NB4 (cell line): Measurements from ENCODE around the gene MMRN1.
"Not testable (repeated sequence)": the region's sequence is repeated elsewhere in the genome, so short reads cannot be mapped to it uniquely, and the experiment has no call there.

Experiments
- DNase-seq: peaks from one replicate; pipeline ENCODE4 v3.0.0; 2010; ENCODE audit warnings: low read depth
- H3K4me3 ChIP-seq: one replicate; pipeline ENCODE4 v1.5.1; 2011; ENCODE audit warnings: mild to moderate bottlenecking, low read depth, low read length, moderate library complexity
- CTCF ChIP-seq: IDR thresholded peaks from one replicate; pipeline ENCODE4 v1.5.1; 2012; ENCODE audit warnings: low read depth, low read length
- MAX ChIP-seq: IDR thresholded peaks from 2 replicates; pipeline ENCODE4 v1.6.1; 2011; ENCODE audit warnings: low read depth, low read length
- MYC ChIP-seq: IDR thresholded peaks from 2 replicates; pipeline ENCODE4 v1.6.1; 2011; ENCODE audit warnings: low read depth, low read length
- POLR2A ChIP-seq: IDR thresholded peaks from 2 replicates; pipeline ENCODE4 v1.6.1; 2011; ENCODE audit warnings: mild to moderate bottlenecking; ENCODE audit not compliant: insufficient read length; ENCODE audit errors: extremely low read depth

Gene MMRN1

DNA sequence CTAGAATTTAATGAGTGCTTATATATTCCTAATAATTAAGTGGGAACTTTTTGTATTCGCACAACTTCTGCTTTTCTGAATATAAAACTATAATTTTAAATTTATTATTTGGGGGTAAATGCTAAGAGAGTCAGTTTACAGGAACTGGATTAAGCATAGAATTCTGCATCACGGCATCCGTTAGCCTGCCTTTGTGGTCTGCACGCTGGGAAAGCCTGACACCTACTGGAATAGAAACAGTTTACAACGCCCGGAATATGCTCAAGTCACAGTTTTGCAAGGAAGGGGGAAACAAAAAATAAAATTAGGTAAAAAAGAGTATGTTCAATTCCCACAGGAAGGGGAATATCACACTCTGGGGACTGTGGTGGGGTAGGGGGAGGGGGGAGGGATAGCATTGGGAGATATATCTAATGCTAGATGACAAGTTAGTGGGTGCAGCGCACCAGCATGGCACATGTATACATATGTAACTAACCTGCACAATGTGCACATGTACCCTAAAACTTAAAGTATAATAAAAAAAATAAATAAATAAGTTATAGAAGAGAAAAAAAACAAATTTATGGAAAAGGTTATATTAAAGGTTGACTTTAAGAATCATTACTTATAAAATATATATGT lies 7.3 kb downstream of the MMRN1 start:
- peak; percentile 59 for TF ChIP-seq CTCF
- not testable (repeated sequence) for H3K4me3 ChIP-seq
- peak; percentile 54 for DNase-seq

- DNase-seq = no peak
- H3K4me3 ChIP-seq = no peak overlapping the region
- no peak for TF ChIP-seq MYC
- no peak for TF ChIP-seq CTCF
- TF ChIP-seq POLR2A = no peak
- no peak for TF ChIP-seq MAX
Observed at GRCh38 chr4:89904524-89904923, 9.9 kb downstream of the MMRN1 start.

DNA sequence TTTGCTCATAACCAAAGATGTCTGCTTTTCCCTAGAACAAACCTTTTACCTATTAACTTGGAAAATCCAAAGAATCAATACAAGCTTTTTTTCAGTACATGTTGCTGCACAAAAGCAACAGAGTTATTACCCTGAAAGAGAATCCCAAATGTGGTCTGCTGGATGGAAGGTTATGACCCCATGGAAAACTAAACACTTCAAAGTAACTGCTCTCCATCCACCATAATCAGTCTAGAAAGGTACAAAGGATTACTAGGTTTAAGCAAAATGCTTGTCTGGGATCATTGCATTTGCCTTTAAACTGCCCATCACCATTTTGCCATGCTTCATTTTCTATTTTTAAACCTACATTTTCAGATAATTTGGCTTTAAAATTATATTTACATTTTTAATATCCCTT lies 11.7 kb downstream of the MMRN1 start:
- no peak overlapping the region for H3K4me3 ChIP-seq
- TF ChIP-seq MYC (no peak), MAX (no peak), POLR2A (no peak), CTCF (no peak)
- no peak for DNase-seq

GRCh38 chr4:89906777-89907521 lies 12.3 kb downstream of the MMRN1 start:
- H3K4me3 ChIP-seq = no peak overlapping the region
- TF ChIP-seq MYC = no peak
- TF ChIP-seq CTCF = no peak
- TF ChIP-seq POLR2A = no peak
- TF ChIP-seq MAX = no peak
- no peak for DNase-seq

DNA sequence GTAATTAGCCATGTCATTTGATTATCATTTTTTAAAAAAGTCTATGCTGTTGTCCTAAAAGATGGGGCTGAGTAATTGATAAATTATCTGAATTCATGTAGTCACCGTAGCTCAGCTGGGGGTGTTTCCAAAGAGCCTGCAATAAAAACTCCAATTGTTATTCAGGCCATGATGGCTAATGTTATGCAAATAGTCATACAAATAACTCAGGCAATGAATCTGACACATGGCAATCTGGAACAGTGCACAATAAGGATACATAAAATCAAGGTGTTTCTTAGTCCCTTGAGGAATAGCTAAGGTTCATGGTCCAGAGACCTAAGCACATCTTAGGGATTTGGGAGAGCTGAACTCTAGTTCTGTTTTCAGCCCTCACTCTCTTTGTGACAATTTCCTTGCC lies 15.2 kb downstream of the MMRN1 start:
- no peak for DNase-seq
- no peak overlapping the region for H3K4me3 ChIP-seq
- no peak for TF ChIP-seq MAX
- TF ChIP-seq POLR2A = no peak
- no peak for TF ChIP-seq MYC
- TF ChIP-seq CTCF = no peak

DNA sequence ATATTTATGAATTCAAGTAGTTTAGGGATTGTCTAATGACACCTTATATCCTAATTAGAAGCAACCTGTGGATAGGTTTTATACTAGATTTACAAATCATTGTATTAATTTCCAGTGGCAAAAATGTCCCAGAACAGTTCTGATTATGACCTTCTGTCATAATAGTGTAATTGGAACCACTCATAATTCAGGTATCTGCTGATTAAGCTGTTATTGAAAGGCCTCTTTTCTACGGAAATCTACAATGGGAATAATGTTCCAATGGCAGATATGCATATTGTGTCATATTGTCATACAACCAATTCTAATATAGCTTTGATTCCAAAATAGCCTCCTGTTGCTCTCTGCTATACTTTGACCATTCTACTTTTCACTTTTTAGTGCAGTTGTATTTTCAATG lies 19.0 kb downstream of the MMRN1 start:
- TF ChIP-seq CTCF (no peak), MAX (no peak), MYC (no peak), POLR2A (no peak)
- no peak overlapping the region for H3K4me3 ChIP-seq
- DNase-seq = no peak
